ENCODE data around the gene HS6ST2.

DNA sequence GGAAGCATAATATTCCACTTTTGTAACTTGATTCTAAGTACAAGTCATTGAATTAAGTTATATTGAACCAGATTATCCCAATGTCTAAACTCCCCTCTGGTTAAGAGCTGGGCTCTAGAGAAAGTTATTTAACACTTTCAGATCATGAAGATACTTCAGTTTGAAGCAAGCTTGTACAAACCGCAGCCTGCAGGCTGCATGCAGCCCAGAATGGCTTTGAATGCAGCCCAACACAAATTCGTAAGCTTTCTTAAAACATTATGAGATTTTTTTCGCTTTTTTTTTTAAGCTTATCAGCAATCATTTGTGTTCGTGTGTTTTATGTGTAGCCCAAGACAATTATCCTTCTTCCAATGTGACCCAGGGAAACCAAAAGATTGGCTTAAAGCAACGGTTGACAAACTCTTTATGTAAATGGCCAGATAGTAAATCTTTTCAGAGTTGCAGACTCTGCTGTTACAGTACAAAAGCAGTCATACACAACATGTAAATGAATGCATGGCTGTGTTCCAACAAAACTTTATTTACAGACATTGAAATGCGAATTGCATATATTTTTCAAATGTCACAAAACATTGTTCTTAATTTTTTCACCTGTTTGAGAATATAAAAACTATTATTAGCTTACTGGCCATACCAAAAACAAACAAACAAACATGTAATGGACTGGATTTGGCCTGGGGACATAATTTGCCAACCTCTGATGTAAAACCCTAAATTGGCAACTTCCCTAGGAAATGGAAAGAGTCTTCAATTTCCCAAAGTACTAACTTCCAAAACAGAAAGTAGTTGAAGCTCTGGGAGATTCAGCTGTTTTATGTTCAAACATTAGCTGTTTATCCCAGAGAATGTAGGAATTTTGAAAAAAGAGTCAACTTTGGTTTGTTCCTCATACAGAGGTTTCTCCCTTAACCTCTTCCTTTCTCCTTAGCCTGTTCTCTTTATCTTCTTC, 268.5 kb downstream of the HS6ST2 start:
- TF ChIP-seq REST (IDR thresholded peaks at IDR 0.05; ENCODE audit: insufficient read depth in 1 of 2, low read depth in 2 of 2, low read length in 2 of 2) (no peak), POLR2AphosphoS5 (IDR thresholded peaks at IDR 0.05; ENCODE audit: low read depth, low read length) (no peak), TAF1 (IDR thresholded peaks at IDR 0.05; ENCODE audit: borderline replicate concordance, insufficient read depth, low read length) (no peak)

Data from PFSK-1 (cell line).